NB4 (cell line): Measurements from ENCODE around the gene SPEG.

Experiments used
- CTCF ChIP-seq: IDR thresholded peaks from one replicate; pipeline ENCODE4 v1.5.1; 2012; ENCODE audit warnings: low read depth, low read length
- POLR2A ChIP-seq: IDR thresholded peaks from 2 replicates; pipeline ENCODE4 v1.6.1; 2011; ENCODE audit warnings: mild to moderate bottlenecking; ENCODE audit not compliant: insufficient read length; ENCODE audit errors: extremely low read depth

- TF ChIP-seq CTCF (no peak), POLR2A (no peak)
Observed at GRCh38 chr2:219442256-219443015, 7.8 kb downstream of the SPEG start.
